ENCODE results near the gene YPEL2. TPM values are rescaled to one million over a fixed set of nuclear protein-coding genes. Genes with fewer than 3 reads are reported as not detected.

The YPEL2 gene
- total RNA-seq, 1 experiment from 2014 or later: 2.2 TPM

DNA sequence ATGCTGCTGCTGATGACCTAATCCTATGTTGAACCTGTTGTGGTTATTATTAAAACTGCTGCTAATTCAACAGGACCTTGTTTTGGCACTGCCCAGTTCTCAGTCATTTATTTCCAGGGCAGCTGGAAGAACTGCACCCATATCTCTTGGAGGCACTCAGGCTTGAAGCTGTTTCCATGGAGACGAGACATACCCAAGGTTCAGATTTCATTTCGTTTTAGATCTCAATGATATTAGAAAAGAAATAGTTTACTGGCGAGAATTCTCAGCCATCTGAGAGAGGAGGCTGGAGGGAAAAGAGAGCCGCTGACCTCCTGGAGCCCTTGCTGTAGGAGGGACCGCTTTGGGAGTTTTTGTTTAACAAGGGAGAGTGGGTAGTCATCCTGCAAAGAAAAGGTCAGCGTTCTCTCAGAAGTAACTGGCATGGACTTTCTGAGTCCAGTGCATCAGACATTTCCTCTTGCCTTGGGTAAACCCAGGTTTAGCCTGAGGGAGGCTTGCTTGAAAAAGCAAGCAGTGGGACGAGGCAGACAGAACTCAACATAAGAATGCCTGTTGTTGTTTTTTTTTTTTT lies 75.4 kb downstream of the YPEL2 start (continued):
- TF ChIP-seq, protein P1, sequence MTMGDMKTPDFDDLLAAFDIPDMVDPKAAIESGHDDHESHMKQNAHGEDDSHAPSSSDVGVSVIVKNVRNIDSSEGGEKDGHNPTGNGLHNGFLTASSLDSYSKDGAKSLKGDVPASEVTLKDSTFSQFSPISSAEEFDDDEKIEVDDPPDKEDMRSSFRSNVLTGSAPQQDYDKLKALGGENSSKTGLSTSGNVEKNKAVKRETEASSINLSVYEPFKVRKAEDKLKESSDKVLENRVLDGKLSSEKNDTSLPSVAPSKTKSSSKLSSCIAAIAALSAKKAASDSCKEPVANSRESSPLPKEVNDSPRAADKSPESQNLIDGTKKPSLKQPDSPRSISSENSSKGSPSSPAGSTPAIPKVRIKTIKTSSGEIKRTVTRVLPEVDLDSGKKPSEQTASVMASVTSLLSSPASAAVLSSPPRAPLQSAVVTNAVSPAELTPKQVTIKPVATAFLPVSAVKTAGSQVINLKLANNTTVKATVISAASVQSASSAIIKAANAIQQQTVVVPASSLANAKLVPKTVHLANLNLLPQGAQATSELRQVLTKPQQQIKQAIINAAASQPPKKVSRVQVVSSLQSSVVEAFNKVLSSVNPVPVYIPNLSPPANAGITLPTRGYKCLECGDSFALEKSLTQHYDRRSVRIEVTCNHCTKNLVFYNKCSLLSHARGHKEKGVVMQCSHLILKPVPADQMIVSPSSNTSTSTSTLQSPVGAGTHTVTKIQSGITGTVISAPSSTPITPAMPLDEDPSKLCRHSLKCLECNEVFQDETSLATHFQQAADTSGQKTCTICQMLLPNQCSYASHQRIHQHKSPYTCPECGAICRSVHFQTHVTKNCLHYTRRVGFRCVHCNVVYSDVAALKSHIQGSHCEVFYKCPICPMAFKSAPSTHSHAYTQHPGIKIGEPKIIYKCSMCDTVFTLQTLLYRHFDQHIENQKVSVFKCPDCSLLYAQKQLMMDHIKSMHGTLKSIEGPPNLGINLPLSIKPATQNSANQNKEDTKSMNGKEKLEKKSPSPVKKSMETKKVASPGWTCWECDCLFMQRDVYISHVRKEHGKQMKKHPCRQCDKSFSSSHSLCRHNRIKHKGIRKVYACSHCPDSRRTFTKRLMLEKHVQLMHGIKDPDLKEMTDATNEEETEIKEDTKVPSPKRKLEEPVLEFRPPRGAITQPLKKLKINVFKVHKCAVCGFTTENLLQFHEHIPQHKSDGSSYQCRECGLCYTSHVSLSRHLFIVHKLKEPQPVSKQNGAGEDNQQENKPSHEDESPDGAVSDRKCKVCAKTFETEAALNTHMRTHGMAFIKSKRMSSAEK (CRISPR knock-in tag; IDR thresholded peaks at IDR 0.05; ENCODE audit: borderline replicate concordance): no peak

DNA sequence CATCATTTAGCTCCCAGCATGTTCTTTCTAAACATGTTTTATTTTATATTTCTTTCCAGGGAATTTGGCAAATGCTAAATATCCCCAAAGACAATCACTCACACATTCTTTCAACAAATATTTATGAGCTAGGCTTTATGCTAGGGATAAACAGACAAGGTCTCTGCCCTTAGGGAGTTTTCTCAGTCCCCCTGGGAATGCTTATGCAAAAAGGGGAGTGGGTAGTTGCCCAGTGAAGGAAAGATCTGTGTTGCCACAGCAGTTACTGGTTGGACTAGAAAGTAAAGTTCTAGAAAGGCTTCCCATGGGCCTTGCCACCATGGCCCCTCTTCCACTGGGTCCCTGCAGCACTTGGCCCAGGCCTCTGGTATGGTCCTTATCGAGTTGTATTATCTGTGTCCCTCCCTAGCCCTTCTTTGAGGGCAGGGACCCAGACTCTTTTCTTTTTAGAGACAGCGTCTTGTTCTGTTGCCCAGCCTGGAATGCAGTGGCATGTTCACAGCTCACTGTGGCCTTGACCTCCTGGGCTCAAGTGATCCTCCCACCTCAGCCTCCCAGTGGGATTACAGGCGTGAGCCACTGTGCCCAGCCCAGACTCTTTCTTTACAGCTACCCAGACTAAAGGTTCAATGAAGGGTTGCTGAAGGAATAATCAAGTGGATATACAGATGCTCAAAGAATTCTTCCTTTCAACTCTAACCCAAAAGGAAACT lies 78.0 kb downstream of the YPEL2 start:
- H3K9me3 Mint-ChIP-seq: peaks cover 15% of the 10 kb centered on the region
- no peak overlapping the region for H3K27ac Mint-ChIP-seq
- POLR2A ChIA-PET: no interaction called here
- H3K36me3 Mint-ChIP-seq: no peaks in the 10 kb centered on the region
- ATAC-seq: no peak
- H3K4me1 Mint-ChIP-seq: peaks cover 6% of the 10 kb centered on the region
- peaks cover 4% of the 10 kb centered on the region; the same call in 1 of the 2 replicates for H3K27me3 Mint-ChIP-seq (ENCODE audit: low read depth)
- H3K4me3 Mint-ChIP-seq: no peak overlapping the region
- CTCF ChIA-PET: no interaction called here
- no peak for DNase-seq (ENCODE audit: low spot score)
- TF ChIP-seq, protein P2, sequence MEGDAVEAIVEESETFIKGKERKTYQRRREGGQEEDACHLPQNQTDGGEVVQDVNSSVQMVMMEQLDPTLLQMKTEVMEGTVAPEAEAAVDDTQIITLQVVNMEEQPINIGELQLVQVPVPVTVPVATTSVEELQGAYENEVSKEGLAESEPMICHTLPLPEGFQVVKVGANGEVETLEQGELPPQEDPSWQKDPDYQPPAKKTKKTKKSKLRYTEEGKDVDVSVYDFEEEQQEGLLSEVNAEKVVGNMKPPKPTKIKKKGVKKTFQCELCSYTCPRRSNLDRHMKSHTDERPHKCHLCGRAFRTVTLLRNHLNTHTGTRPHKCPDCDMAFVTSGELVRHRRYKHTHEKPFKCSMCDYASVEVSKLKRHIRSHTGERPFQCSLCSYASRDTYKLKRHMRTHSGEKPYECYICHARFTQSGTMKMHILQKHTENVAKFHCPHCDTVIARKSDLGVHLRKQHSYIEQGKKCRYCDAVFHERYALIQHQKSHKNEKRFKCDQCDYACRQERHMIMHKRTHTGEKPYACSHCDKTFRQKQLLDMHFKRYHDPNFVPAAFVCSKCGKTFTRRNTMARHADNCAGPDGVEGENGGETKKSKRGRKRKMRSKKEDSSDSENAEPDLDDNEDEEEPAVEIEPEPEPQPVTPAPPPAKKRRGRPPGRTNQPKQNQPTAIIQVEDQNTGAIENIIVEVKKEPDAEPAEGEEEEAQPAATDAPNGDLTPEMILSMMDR (IDR thresholded peaks at IDR 0.05): no peak
- TF ChIP-seq GRHL2 (CRISPR knock-in tag; IDR thresholded peaks at IDR 0.05; ENCODE audit: insufficient replicate concordance, severe bottlenecking) (no peak), RELA (CRISPR knock-in tag; IDR thresholded peaks at IDR 0.05; ENCODE audit: borderline replicate concordance) (no peak), IRF2 (CRISPR knock-in tag; IDR thresholded peaks at IDR 0.05; ENCODE audit: borderline replicate concordance, low read depth) (no peak), ZNF232 (CRISPR knock-in tag; IDR thresholded peaks at IDR 0.05) (no peak), TEAD4 (CRISPR knock-in tag; IDR thresholded peaks at IDR 0.05) (no peak), ETV6 (CRISPR knock-in tag; IDR thresholded peaks at IDR 0.05) (no peak), TEAD1 (CRISPR knock-in tag; IDR thresholded peaks at IDR 0.05) (no peak), FOXJ3 (CRISPR knock-in tag; IDR thresholded peaks at IDR 0.05; ENCODE audit: borderline replicate concordance) (no peak), RORB (CRISPR knock-in tag; IDR thresholded peaks at IDR 0.05) (no peak), NFATC4 (CRISPR knock-in tag; IDR thresholded peaks at IDR 0.05) (no peak), ESRRA (CRISPR knock-in tag; IDR thresholded peaks at IDR 0.05; ENCODE audit: borderline replicate concordance) (no peak), ZNF121 (CRISPR knock-in tag; IDR thresholded peaks at IDR 0.05) (no peak), ZBTB21 (CRISPR knock-in tag; IDR thresholded peaks at IDR 0.05; ENCODE audit: borderline replicate concordance) (no peak)
- TF ChIP-seq, protein P3, sequence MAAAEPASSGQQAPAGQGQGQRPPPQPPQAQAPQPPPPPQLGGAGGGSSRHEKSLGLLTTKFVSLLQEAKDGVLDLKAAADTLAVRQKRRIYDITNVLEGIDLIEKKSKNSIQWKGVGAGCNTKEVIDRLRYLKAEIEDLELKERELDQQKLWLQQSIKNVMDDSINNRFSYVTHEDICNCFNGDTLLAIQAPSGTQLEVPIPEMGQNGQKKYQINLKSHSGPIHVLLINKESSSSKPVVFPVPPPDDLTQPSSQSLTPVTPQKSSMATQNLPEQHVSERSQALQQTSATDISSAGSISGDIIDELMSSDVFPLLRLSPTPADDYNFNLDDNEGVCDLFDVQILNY (CRISPR knock-in tag; IDR thresholded peaks at IDR 0.05): no peak
- TF ChIP-seq, protein P4, sequence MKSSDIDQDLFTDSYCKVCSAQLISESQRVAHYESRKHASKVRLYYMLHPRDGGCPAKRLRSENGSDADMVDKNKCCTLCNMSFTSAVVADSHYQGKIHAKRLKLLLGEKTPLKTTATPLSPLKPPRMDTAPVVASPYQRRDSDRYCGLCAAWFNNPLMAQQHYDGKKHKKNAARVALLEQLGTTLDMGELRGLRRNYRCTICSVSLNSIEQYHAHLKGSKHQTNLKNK (CRISPR knock-in tag; IDR thresholded peaks at IDR 0.05): no peak
- TF ChIP-seq, protein P5, sequence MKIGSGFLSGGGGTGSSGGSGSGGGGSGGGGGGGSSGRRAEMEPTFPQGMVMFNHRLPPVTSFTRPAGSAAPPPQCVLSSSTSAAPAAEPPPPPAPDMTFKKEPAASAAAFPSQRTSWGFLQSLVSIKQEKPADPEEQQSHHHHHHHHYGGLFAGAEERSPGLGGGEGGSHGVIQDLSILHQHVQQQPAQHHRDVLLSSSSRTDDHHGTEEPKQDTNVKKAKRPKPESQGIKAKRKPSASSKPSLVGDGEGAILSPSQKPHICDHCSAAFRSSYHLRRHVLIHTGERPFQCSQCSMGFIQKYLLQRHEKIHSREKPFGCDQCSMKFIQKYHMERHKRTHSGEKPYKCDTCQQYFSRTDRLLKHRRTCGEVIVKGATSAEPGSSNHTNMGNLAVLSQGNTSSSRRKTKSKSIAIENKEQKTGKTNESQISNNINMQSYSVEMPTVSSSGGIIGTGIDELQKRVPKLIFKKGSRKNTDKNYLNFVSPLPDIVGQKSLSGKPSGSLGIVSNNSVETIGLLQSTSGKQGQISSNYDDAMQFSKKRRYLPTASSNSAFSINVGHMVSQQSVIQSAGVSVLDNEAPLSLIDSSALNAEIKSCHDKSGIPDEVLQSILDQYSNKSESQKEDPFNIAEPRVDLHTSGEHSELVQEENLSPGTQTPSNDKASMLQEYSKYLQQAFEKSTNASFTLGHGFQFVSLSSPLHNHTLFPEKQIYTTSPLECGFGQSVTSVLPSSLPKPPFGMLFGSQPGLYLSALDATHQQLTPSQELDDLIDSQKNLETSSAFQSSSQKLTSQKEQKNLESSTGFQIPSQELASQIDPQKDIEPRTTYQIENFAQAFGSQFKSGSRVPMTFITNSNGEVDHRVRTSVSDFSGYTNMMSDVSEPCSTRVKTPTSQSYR (CRISPR knock-in tag; IDR thresholded peaks at IDR 0.05): no peak
- TF ChIP-seq, protein P6, sequence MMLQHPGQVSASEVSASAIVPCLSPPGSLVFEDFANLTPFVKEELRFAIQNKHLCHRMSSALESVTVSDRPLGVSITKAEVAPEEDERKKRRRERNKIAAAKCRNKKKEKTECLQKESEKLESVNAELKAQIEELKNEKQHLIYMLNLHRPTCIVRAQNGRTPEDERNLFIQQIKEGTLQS (CRISPR knock-in tag; conservative IDR thresholded peaks at IDR 0.05): no peak
- TF ChIP-seq, protein P1 (CRISPR knock-in tag; IDR thresholded peaks at IDR 0.05; ENCODE audit: borderline replicate concordance): no peak

Measured in WTC11 (cell line).